WTC11 (cell line): Measurements from ENCODE around the gene DRC1. TPM values are rescaled to one million over a fixed set of nuclear protein-coding genes. Genes with fewer than 3 reads are reported as not detected.

Experiments
- ATAC-seq: fragments of 200-7000 bp; cut with Tn5 transposase; 2 replicates; pipeline ENCODE4 v1.10.0; 2021; ENCODE audit warnings: mild to moderate bottlenecking, moderate library complexity
- CTCF ChIA-PET: fragments of 300-600 bp; sonication (Branson Sonifier 250); formaldehyde crosslinking; loops from one replicate; lab custom pipeline; 2021; ENCODE audit warnings: antibody characterized with exemption; lab: Charles Lee
- POLR2A ChIA-PET: fragments of 350-600 bp; sonication (Branson Sonifier 250); formaldehyde crosslinking; loops from one replicate; lab custom pipeline; 2021; ENCODE audit warnings: antibody characterized with exemption; lab: Charles Lee
- DNase-seq: peaks from one replicate; pipeline ENCODE4 v3.0.0; 2021; ENCODE audit warnings: low spot score
- H3K27ac Mint-ChIP-seq: 2 replicates; pipeline ENCODE4 v1.8.0; 2021; ENCODE audit warnings: mixed read lengths
- H3K27me3 Mint-ChIP-seq: 2 replicates; pipeline ENCODE4 v1.8.0; 2021; ENCODE audit warnings: low read depth, mild to moderate bottlenecking, moderate library complexity, mixed read lengths
- H3K36me3 Mint-ChIP-seq: 2 replicates; pipeline ENCODE4 v1.8.0; 2021; ENCODE audit warnings: mixed read lengths
- H3K4me1 Mint-ChIP-seq: 2 replicates; pipeline ENCODE4 v1.8.0; 2022; ENCODE audit warnings: mixed read lengths
- H3K4me3 Mint-ChIP-seq: 2 replicates; pipeline ENCODE4 v1.8.0; 2021; ENCODE audit warnings: mild to moderate bottlenecking, moderate library complexity, mixed read lengths
- H3K9me3 Mint-ChIP-seq: 2 replicates; pipeline ENCODE4 v1.8.0; 2021; ENCODE audit warnings: mixed read lengths
- AR ChIP-seq: fragments of 250-450 bp; sonication (Bioruptor Pico); IDR thresholded peaks from 2 replicates; pipeline ENCODE4 v1.9.0; 2021; ENCODE audit warnings: mild to moderate bottlenecking
- ARID4B ChIP-seq: sonication (generic); formaldehyde crosslinking; IDR thresholded peaks from 2 replicates; pipeline ENCODE4 v1.8.0; 2023; ENCODE audit warnings: missing genetic modification reagents, mild to moderate bottlenecking, borderline replicate concordance
- ATF6 ChIP-seq: sonication (generic); formaldehyde crosslinking; IDR thresholded peaks from 2 replicates; pipeline ENCODE4 v1.8.1; 2023; ENCODE audit warnings: mild to moderate bottlenecking, missing genetic modification reagents
- CREM ChIP-seq: sonication (generic); formaldehyde crosslinking; IDR thresholded peaks from 2 replicates; pipeline ENCODE4 v1.8.1; 2022; ENCODE audit warnings: mild to moderate bottlenecking, missing genetic modification reagents, moderate library complexity
- JAZF1 ChIP-seq: fragments of 250-450 bp; sonication (Bioruptor Pico); IDR thresholded peaks from 2 replicates; pipeline ENCODE4 v1.9.0; 2021; ENCODE audit warnings: moderate library complexity, mild to moderate bottlenecking, inconsistent platforms
- MXD4 ChIP-seq: fragments of 250-450 bp; sonication (Bioruptor Pico); IDR thresholded peaks from 2 replicates; pipeline ENCODE4 v1.8.0; 2021; ENCODE audit warnings: mild to moderate bottlenecking, moderate library complexity, borderline replicate concordance
- NFATC4 ChIP-seq: fragments of 250-450 bp; sonication (Bioruptor Pico); IDR thresholded peaks from 2 replicates; pipeline ENCODE4 v1.9.0; 2021; ENCODE audit warnings: mild to moderate bottlenecking
- NR3C1 ChIP-seq: sonication (generic); formaldehyde crosslinking; conservative IDR thresholded peaks from 2 replicates; pipeline ENCODE4 v1.8.1; 2023; ENCODE audit warnings: low read depth, mild to moderate bottlenecking, missing genetic modification reagents
- STAT6 ChIP-seq: sonication (generic); formaldehyde crosslinking; conservative IDR thresholded peaks from 2 replicates; pipeline ENCODE4 v1.8.1; 2023; ENCODE audit warnings: mild to moderate bottlenecking, low read depth, missing genetic modification reagents, moderate library complexity
- TCF7 ChIP-seq: sonication (generic); formaldehyde crosslinking; IDR thresholded peaks from 2 replicates; pipeline ENCODE4 v1.8.0; 2022; ENCODE audit warnings: mild to moderate bottlenecking, low read depth, missing genetic modification reagents, moderate library complexity
- TEAD4 ChIP-seq: sonication (generic); formaldehyde crosslinking; IDR thresholded peaks from 2 replicates; pipeline ENCODE4 v1.8.0; 2022; ENCODE audit warnings: mild to moderate bottlenecking, missing genetic modification reagents
- ZNF232 ChIP-seq: sonication (generic); formaldehyde crosslinking; IDR thresholded peaks from 2 replicates; pipeline ENCODE4 v1.8.0; 2022; ENCODE audit warnings: mild to moderate bottlenecking, missing genetic modification reagents
- ZNF263 ChIP-seq: sonication (generic); formaldehyde crosslinking; IDR thresholded peaks from 2 replicates; pipeline ENCODE4 v1.8.1; 2022; ENCODE audit warnings: low read depth, mild to moderate bottlenecking, moderate library complexity, missing genetic modification reagents
- ZNF671 ChIP-seq: fragments of 250-450 bp; sonication (Bioruptor Pico); IDR thresholded peaks from 2 replicates; pipeline ENCODE4 v1.8.0; 2021; ENCODE audit warnings: mild to moderate bottlenecking
- total RNA-seq: library from RNA; stranded (reverse); gene quantifications from 3 replicates; pipeline ENCODE4 v1.2.3, GENCODE V29; 2021
- TF ChIP-seq, protein P1 (sequence below): fragments of 250-450 bp; sonication (Bioruptor Pico); IDR thresholded peaks from 2 replicates; pipeline ENCODE4 v1.9.0; 2021; ENCODE audit warnings: mild to moderate bottlenecking
- TF ChIP-seq, protein P2 (sequence below): sonication (generic); formaldehyde crosslinking; IDR thresholded peaks from 2 replicates; pipeline ENCODE4 v1.8.1; 2022; ENCODE audit warnings: low read depth, mild to moderate bottlenecking, moderate library complexity, missing genetic modification reagents, borderline replicate concordance
- TF ChIP-seq, protein P3 (sequence below): fragments of 200-600 bp; IDR thresholded peaks from 2 replicates; pipeline ENCODE4 v1.8.0; 2022; ENCODE audit warnings: antibody characterized with exemption

DRC1 gene
- total RNA-seq, 1 experiment from 2014 or later, result 0.55 TPM

GRCh38 chr2:26480566-26481423 lies 79.1 kb downstream of the DRC1 start:
- Mint-ChIP-seq H3K4me1 (peaks cover 4% of the 10 kb centered on the region), H3K27me3 (no peaks in the 10 kb centered on the region), H3K27ac (no peak overlapping the region), H3K36me3 (no peaks in the 10 kb centered on the region), H3K9me3 (no peaks in the 10 kb centered on the region), H3K4me3 (no peak overlapping the region)
- CTCF ChIA-PET, result interaction anchor here (0.7 to 1.5 kb wide), 5 partner anchors 10 to 22 kb away, joined by 3 to 6 read pairs (median 4); no protein-coding TSS in a partner anchor
- ATAC-seq (no peak), DNase-seq (no peak)
- POLR2A ChIA-PET, result no interaction called here
- TF ChIP-seq ZNF671 (CRISPR knock-in tag) (no peak), NR3C1 (CRISPR knock-in tag) (no peak), TCF7 (no peak), AR (CRISPR knock-in tag) (no peak), CREM (CRISPR knock-in tag) (no peak), ATF6 (CRISPR knock-in tag) (no peak), STAT6 (CRISPR knock-in tag) (no peak), JAZF1 (no peak), TEAD4 (no peak), ZNF232 (no peak)
- TF ChIP-seq, protein P1, sequence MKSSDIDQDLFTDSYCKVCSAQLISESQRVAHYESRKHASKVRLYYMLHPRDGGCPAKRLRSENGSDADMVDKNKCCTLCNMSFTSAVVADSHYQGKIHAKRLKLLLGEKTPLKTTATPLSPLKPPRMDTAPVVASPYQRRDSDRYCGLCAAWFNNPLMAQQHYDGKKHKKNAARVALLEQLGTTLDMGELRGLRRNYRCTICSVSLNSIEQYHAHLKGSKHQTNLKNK (CRISPR knock-in tag), result no peak

GRCh38 chr2:26481706-26482105 lies 80.0 kb downstream of the DRC1 start:
- ChIA-PET POLR2A (no interaction called here), CTCF (interaction anchor here (1.2 to 1.4 kb wide), 2 partner anchors 13 to 15 kb away, joined by 4 to 6 read pairs; no protein-coding TSS in a partner anchor)
- no peak overlapping the region for H3K27ac Mint-ChIP-seq
- ATAC-seq, result no peak
- no peaks in the 10 kb centered on the region for H3K27me3 Mint-ChIP-seq
- peaks cover 4% of the 10 kb centered on the region for H3K4me1 Mint-ChIP-seq
- no peaks in the 10 kb centered on the region for H3K9me3 Mint-ChIP-seq
- no peaks in the 10 kb centered on the region for H3K36me3 Mint-ChIP-seq
- DNase-seq, result no peak
- H3K4me3 Mint-ChIP-seq, result no peak overlapping the region
- no peak for TF ChIP-seq ZNF263 (CRISPR knock-in tag)
- TF ChIP-seq MXD4 (CRISPR knock-in tag), result no peak
- no peak for TF ChIP-seq ARID4B (CRISPR knock-in tag)
- no peak for TF ChIP-seq ZNF232
- no peak for TF ChIP-seq NFATC4 (CRISPR knock-in tag)
- TF ChIP-seq, protein P2, sequence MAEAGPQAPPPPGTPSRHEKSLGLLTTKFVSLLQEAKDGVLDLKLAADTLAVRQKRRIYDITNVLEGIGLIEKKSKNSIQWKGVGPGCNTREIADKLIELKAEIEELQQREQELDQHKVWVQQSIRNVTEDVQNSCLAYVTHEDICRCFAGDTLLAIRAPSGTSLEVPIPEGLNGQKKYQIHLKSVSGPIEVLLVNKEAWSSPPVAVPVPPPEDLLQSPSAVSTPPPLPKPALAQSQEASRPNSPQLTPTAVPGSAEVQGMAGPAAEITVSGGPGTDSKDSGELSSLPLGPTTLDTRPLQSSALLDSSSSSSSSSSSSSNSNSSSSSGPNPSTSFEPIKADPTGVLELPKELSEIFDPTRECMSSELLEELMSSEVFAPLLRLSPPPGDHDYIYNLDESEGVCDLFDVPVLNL (CRISPR knock-in tag), result no peak
- TF ChIP-seq, protein P3, sequence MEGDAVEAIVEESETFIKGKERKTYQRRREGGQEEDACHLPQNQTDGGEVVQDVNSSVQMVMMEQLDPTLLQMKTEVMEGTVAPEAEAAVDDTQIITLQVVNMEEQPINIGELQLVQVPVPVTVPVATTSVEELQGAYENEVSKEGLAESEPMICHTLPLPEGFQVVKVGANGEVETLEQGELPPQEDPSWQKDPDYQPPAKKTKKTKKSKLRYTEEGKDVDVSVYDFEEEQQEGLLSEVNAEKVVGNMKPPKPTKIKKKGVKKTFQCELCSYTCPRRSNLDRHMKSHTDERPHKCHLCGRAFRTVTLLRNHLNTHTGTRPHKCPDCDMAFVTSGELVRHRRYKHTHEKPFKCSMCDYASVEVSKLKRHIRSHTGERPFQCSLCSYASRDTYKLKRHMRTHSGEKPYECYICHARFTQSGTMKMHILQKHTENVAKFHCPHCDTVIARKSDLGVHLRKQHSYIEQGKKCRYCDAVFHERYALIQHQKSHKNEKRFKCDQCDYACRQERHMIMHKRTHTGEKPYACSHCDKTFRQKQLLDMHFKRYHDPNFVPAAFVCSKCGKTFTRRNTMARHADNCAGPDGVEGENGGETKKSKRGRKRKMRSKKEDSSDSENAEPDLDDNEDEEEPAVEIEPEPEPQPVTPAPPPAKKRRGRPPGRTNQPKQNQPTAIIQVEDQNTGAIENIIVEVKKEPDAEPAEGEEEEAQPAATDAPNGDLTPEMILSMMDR, result no peak
- no peak for TF ChIP-seq ZNF671 (CRISPR knock-in tag)
- TF ChIP-seq, protein P1 (CRISPR knock-in tag), result no peak
